CD4-positive, alpha-beta T cell treated with Interleukin-21 for 1 hour (primary cell): ENCODE measurements around the gene CD320.
"Not testable (repeated sequence)": the region's sequence is repeated elsewhere in the genome, so short reads cannot be mapped to it uniquely, and the experiment has no call there.

Source experiments
- DNase-seq: peaks from one replicate; pipeline ENCODE4 v3.0.0-alpha.2; 2020

Gene CD320

GRCh38 chr19:8307965-8308866, at the start of gene CD320:
Gene CD320, minus strand, starts transcription at chr19:8308358. Its CDS starts 68 bp downstream, at chr19:8308290.
- DNase-seq: peak; percentile 85

- DNase-seq: no peak
Observed at GRCh38 chr19:8357007-8357521, 48.9 kb upstream of the CD320 start.

GRCh38 chr19:8355631-8356402, 47.7 kb upstream of the CD320 start:
- DNase-seq: no peak

- not testable (repeated sequence) for DNase-seq
Observed at GRCh38 chr19:8352845-8353244, 44.7 kb upstream of the CD320 start.

- DNase-seq: no peak
Observed at GRCh38 chr19:8352134-8352827, 44.1 kb upstream of the CD320 start.

GRCh38 chr19:8349629-8350372, 41.6 kb upstream of the CD320 start:
- DNase-seq: not testable (repeated sequence)

- DNase-seq: no peak
Observed at GRCh38 chr19:8343483-8343844, 35.3 kb upstream of the CD320 start.

- peak; percentile 95 for DNase-seq
Observed at GRCh38 chr19:8342684-8343482, 34.7 kb upstream of the CD320 start, which contains the start of gene KANK3. Gene KANK3, minus strand, starts transcription at chr19:8343262. Its CDS starts 5,434 bp downstream, at chr19:8337828.

GRCh38 chr19:8342316-8342683, 34.1 kb upstream of the CD320 start:
- no peak for DNase-seq

GRCh38 chr19:8341504-8341903, 33.3 kb upstream of the CD320 start:
- DNase-seq: not testable (repeated sequence)

GRCh38 chr19:8340341-8341096, 32.4 kb upstream of the CD320 start:
- no peak for DNase-seq

- no peak for DNase-seq
Observed at GRCh38 chr19:8338835-8339234, 30.7 kb upstream of the CD320 start.

GRCh38 chr19:8337728-8338127, 29.6 kb upstream of the CD320 start:
- no peak for DNase-seq

GRCh38 chr19:8336660-8337059, 28.5 kb upstream of the CD320 start:
- no peak for DNase-seq

GRCh38 chr19:8336072-8336569, 28.0 kb upstream of the CD320 start:
- no peak for DNase-seq

GRCh38 chr19:8335343-8336071, 27.3 kb upstream of the CD320 start:
- peak; percentile 23 for DNase-seq

GRCh38 chr19:8334458-8335342, 26.5 kb upstream of the CD320 start:
- peak; percentile 22 for DNase-seq

GRCh38 chr19:8333767-8334457, 25.8 kb upstream of the CD320 start:
- no peak for DNase-seq
